MM.1S (cell line): ENCODE data around the gene DAND5.
"Not testable (repeated sequence)": the region's sequence is repeated elsewhere in the genome, so short reads cannot be mapped to it uniquely, and the experiment has no call there.

Experiments
- DNase-seq: peaks from one replicate; pipeline ENCODE4 v3.0.0-alpha.2; 2015
- H2AFZ ChIP-seq: fragments of 300-600 bp; sonication (generic); 2 replicates; pipeline ENCODE4 v1.6.0; 2016; ENCODE audit warnings: antibody characterized with exemption, low read length
- H3F3A ChIP-seq: fragments of 300-600 bp; sonication (generic); 2 replicates; pipeline ENCODE4 v1.6.1; 2016; ENCODE audit warnings: mild to moderate bottlenecking, antibody characterized with exemption, low read length, moderate library complexity, mixed read lengths; ENCODE audit not compliant: insufficient read depth
- H3K27ac ChIP-seq: fragments of 300-600 bp; sonication (generic); 2 replicates; pipeline ENCODE4 v1.5.1; 2016; ENCODE audit warnings: mild to moderate bottlenecking, low read length
- H3K27me3 ChIP-seq: fragments of 300-600 bp; sonication (generic); replicated peaks from 2 replicates; pipeline ENCODE4 v1.6.0; 2016; ENCODE audit warnings: low read length; ENCODE audit not compliant: insufficient read depth
- H3K36me3 ChIP-seq: fragments of 300-600 bp; sonication (generic); replicated peaks from 2 replicates; pipeline ENCODE4 v1.6.1; 2016; ENCODE audit warnings: mild to moderate bottlenecking, low read length, mixed read lengths; ENCODE audit not compliant: insufficient read depth
- H3K4me1 ChIP-seq: fragments of 300-600 bp; sonication (generic); 2 replicates; pipeline ENCODE4 v1.6.1; 2016; ENCODE audit warnings: low read length, mixed read lengths
- H3K4me2 ChIP-seq: fragments of 300-600 bp; sonication (generic); 2 replicates; pipeline ENCODE4 v1.6.0; 2016; ENCODE audit warnings: low read depth, low read length
- H3K4me3 ChIP-seq: fragments of 300-600 bp; sonication (generic); 2 replicates; pipeline ENCODE4 v1.5.1; 2016; ENCODE audit warnings: low read length, mixed read lengths
- H3K79me2 ChIP-seq: fragments of 300-600 bp; sonication (generic); 2 replicates; pipeline ENCODE4 v1.6.1; 2016; ENCODE audit warnings: mixed run types, low read length, mixed read lengths
- H3K9ac ChIP-seq: fragments of 300-600 bp; sonication (generic); 2 replicates; pipeline ENCODE4 v1.6.1; 2016; ENCODE audit warnings: low read length, mixed read lengths
- H3K9me2 ChIP-seq: fragments of 300-600 bp; sonication (generic); replicated peaks from 2 replicates; pipeline ENCODE4 v1.6.1; 2016; ENCODE audit warnings: mild to moderate bottlenecking, low read length, mixed read lengths; ENCODE audit not compliant: insufficient read depth
- H3K9me3 ChIP-seq: fragments of 300-600 bp; sonication (generic); replicated peaks from 2 replicates; pipeline ENCODE4 v1.6.1; 2016; ENCODE audit warnings: mild to moderate bottlenecking, low read length, mixed read lengths; ENCODE audit not compliant: insufficient read depth
- H4K20me1 ChIP-seq: fragments of 300-600 bp; sonication (generic); 2 replicates; pipeline ENCODE4 v1.6.1; 2016; ENCODE audit warnings: mild to moderate bottlenecking, low read length, moderate library complexity, mixed read lengths; ENCODE audit not compliant: insufficient read depth
- EZH2 ChIP-seq: fragments of 300-600 bp; sonication (generic); optimal IDR thresholded peaks from 2 replicates; pipeline ENCODE3; 2017; ENCODE audit warnings: low read depth, mild to moderate bottlenecking, antibody characterized with exemption, low read length, mixed read lengths
- EZH2phosphoT487 ChIP-seq: fragments of 300-600 bp; sonication (generic); IDR thresholded peaks from 2 replicates; pipeline ENCODE4 v1.6.1; 2018; ENCODE audit warnings: antibody characterized with exemption, low read length
- TF ChIP-seq, protein P1 (sequence below): fragments of 300-600 bp; sonication (generic); IDR thresholded peaks from 2 replicates; pipeline ENCODE4 v1.5.1; 2016; ENCODE audit warnings: antibody characterized with exemption, low read length, mixed read lengths

Gene DAND5

DNA sequence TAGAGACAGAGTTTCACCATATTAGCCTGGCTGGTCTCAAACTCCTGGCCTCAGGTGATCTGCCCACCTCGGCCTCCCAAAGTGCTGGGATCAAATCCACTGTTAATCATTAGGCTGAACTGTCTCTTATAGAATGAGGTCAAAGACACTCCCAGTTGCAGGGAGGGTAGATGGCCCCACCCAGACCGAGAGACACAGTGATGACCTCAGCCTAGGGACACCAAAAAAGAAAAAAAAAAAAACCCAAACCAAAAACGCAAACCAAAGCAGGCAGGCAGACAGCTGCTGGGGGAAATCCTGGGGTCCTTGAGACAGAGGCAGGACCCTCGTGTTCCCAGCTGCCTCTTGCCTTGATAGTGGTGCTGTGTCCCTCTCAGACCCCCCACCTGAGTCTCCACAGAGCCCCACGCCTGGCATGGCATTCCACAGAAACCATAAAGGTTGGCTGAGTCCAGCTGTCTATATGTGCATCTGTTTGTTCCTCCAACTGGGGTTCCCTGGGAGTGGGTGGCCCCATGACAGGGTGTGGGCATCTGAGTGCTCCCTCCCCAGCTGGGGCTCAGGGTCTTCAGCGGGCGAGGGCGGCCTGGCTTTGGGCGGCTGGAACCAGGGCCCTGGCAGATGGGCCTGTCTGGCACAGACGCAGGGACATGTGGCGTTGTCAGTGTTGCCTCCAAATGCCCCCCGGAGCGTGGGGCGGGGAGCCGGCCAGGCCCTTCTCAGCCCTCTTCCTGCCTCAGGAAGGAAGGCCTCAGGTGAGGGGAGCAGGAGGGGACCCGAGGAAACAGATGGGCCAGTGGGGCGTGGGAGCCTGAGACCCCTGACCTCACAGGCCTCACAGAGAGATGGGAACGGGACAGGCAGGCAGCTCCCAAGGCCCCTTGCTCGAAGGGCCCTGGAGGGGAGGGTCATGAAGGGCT lies 5.2 kb downstream of the DAND5 start:
- H4K20me1 ChIP-seq: no peaks in the 10 kb centered on the region
- TF ChIP-seq, protein P1, sequence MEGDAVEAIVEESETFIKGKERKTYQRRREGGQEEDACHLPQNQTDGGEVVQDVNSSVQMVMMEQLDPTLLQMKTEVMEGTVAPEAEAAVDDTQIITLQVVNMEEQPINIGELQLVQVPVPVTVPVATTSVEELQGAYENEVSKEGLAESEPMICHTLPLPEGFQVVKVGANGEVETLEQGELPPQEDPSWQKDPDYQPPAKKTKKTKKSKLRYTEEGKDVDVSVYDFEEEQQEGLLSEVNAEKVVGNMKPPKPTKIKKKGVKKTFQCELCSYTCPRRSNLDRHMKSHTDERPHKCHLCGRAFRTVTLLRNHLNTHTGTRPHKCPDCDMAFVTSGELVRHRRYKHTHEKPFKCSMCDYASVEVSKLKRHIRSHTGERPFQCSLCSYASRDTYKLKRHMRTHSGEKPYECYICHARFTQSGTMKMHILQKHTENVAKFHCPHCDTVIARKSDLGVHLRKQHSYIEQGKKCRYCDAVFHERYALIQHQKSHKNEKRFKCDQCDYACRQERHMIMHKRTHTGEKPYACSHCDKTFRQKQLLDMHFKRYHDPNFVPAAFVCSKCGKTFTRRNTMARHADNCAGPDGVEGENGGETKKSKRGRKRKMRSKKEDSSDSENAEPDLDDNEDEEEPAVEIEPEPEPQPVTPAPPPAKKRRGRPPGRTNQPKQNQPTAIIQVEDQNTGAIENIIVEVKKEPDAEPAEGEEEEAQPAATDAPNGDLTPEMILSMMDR: no peak
- no peak for TF ChIP-seq EZH2
- TF ChIP-seq EZH2phosphoT487: no peak
- H3K4me1 ChIP-seq: peaks cover 5% of the 10 kb centered on the region
- peaks cover 34% of the 10 kb centered on the region for H3K27me3 ChIP-seq
- H3K36me3 ChIP-seq: no peaks in the 10 kb centered on the region
- H3K9me3 ChIP-seq: no peaks in the 10 kb centered on the region
- H3K9ac ChIP-seq: no peak overlapping the region
- H3K4me2 ChIP-seq: no peak overlapping the region
- H3F3A ChIP-seq: no peaks in the 10 kb centered on the region
- no peaks in the 10 kb centered on the region for H3K9me2 ChIP-seq
- no peak for DNase-seq
- no peak overlapping the region for H3K27ac ChIP-seq
- H3K79me2 ChIP-seq: no peaks in the 10 kb centered on the region
- H2AFZ ChIP-seq: no peak overlapping the region
- no peak overlapping the region for H3K4me3 ChIP-seq

DNA sequence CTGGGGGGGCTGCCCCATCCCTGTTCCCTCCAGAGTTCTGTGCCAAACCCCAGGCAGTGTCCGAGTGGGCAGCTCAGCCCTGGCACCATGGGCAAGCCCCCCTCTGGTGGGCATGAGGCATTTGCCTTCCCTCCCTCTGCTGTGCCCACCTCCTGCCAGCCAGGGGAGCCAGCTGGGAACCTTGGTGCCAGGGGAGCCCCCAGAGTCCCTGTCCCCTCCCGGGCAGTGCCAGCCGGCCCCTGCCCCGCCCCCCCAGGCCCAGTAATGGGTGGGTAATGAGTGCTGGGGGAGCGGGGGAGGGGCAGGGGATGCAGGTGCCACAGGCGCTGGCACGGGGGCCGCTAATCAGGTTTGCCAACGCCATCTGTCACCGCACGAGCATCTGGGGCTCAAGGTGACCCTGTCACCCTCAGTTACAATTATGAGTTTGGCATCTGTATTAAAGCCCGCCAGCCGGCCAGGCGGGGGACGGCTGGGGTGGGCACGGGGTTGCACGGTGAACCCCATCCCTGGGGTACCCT lies 5.9 kb downstream of the DAND5 start:
- H3F3A ChIP-seq: no peaks in the 10 kb centered on the region
- peaks cover 41% of the 10 kb centered on the region for H3K27me3 ChIP-seq
- H3K9me3 ChIP-seq: no peaks in the 10 kb centered on the region
- H3K36me3 ChIP-seq: no peaks in the 10 kb centered on the region
- no peaks in the 10 kb centered on the region for H4K20me1 ChIP-seq
- H3K27ac ChIP-seq: no peak overlapping the region
- H3K4me2 ChIP-seq: no peak overlapping the region
- DNase-seq: no peak
- H3K9me2 ChIP-seq: no peaks in the 10 kb centered on the region
- H3K4me3 ChIP-seq: no peak overlapping the region
- peaks cover 5% of the 10 kb centered on the region for H3K4me1 ChIP-seq
- no peaks in the 10 kb centered on the region for H3K79me2 ChIP-seq
- H3K9ac ChIP-seq: no peak overlapping the region
- TF ChIP-seq, protein P1: no peak
- TF ChIP-seq EZH2phosphoT487: no peak
- TF ChIP-seq EZH2: no peak
- H2AFZ ChIP-seq: no peak overlapping the region

DNA sequence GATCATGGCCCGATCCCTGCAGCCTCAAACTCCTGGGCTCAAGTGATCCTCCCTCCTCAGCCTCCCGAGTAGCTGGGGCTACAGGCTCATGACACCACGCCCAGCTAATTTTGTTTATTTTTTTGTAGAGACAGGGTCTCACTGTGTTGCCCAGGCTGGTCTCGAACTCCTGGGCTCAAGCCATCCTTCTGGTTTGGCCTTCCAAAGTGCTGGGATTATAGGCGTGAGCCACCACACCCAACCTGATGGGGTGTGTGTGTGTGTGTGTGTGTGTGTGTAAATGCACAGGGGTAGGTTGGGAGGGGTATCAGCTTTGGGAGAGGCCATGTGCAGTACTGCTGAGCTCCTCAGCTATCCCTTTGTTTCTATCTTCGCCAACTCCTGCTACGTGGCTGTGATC lies 6.7 kb downstream of the DAND5 start:
- H2AFZ ChIP-seq, H3K9me2 ChIP-seq, H4K20me1 ChIP-seq, H3K27ac ChIP-seq, DNase-seq, H3K9me3 ChIP-seq, H3K79me2 ChIP-seq, H3K4me1 ChIP-seq, H3K4me3 ChIP-seq, H3F3A ChIP-seq, H3K36me3 ChIP-seq, H3K4me2 ChIP-seq, H3K9ac ChIP-seq: not testable (repeated sequence)
- H3K27me3 ChIP-seq: peaks cover 49% of the 10 kb centered on the region

DNA sequence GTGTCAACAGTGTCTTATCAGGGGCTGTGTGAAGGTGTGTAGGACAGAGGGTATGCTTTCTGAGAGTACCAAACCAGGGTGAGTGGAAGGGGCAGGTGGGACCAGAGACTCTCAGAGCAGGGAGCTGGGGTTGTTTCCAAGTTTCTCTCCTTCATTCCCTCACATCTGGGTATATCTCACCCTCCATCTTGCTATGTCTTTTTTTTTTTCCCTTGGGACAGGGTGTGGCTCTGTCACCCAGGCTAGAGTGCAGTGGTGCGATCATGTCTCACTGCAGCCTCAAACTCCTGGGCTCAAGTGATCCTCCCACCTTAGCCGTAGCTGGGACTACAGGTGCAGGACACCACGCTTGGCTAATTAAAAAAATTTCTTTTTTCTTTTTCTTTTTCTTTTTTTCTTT lies 10.6 kb downstream of the DAND5 start:
- Histone ChIP-seq H3F3A (no peaks in the 10 kb centered on the region), H3K4me1 (peaks cover 11% of the 10 kb centered on the region)

More for the DNA sequence above, 10.6 kb downstream of the DAND5 start:
- no peaks in the 10 kb centered on the region for H3K79me2 ChIP-seq
- no peak overlapping the region for H3K9ac ChIP-seq
- TF ChIP-seq EZH2 (no peak), EZH2phosphoT487 (no peak)
- TF ChIP-seq, protein P1: no peak
- no peak for DNase-seq
- no peaks in the 10 kb centered on the region for H3K9me2 ChIP-seq
- H3K27ac ChIP-seq: no peak overlapping the region
- H2AFZ ChIP-seq: no peak overlapping the region
- H3K4me3 ChIP-seq: no peak overlapping the region
- H3K27me3 ChIP-seq: peaks cover 55% of the 10 kb centered on the region
- H4K20me1 ChIP-seq: no peaks in the 10 kb centered on the region
- H3K9me3 ChIP-seq: no peaks in the 10 kb centered on the region
- no peak overlapping the region for H3K4me2 ChIP-seq
- no peaks in the 10 kb centered on the region for H3K36me3 ChIP-seq
